ENCODE data around the gene MEGF10. TPM values are rescaled to one million over a fixed set of nuclear protein-coding genes. Genes with fewer than 3 reads are reported as not detected.

The MEGF10 gene
- total and polyA plus RNA-seq, 2 of the 8 experiments (the other 6 are each of a cell fraction or from before 2014, with no cell fraction given) = 38.2 to 53.1 TPM

GRCh38 chr5:127375124-127375523 lies 84.5 kb downstream of the MEGF10 start:
- H3K27ac ChIP-seq (ENCODE audit: low read depth, low read length) = no peak overlapping the region
- no peak overlapping the region for H2AK5ac ChIP-seq (ENCODE audit: low read depth, low read length)
- H3K18ac ChIP-seq (ENCODE audit: extremely low read depth, low read length) = no peak overlapping the region
- no peak overlapping the region for H3K23ac ChIP-seq (ENCODE audit: insufficient read length)
- no peaks in the 10 kb centered on the region for H3K79me1 ChIP-seq (ENCODE audit: low read depth, low read length)
- no peak overlapping the region for H3K4me3 ChIP-seq (ENCODE audit: extremely low read depth in 1 of 4, insufficient read depth in 2 of 4, low read depth in 3 of 4, low read length in 4 of 4)
- H3K36me3 ChIP-seq (ENCODE audit: control insufficient read depth in 2 of 4, insufficient read depth in 4 of 4, low read length in 3 of 4) = peaks cover 0 to 11% (median 1%) of the 10 kb centered on the region in 4 experiments; a peak in 3 of 8 replicates
- H2BK5ac ChIP-seq (ENCODE audit: low read depth, low read length) = no peak overlapping the region
- no peak overlapping the region for H2AFZ ChIP-seq (ENCODE audit: low read length)
- no peak overlapping the region for H4K8ac ChIP-seq (ENCODE audit: extremely low read depth, insufficient read depth, low read length)
- no peaks in the 10 kb centered on the region; a peak in 1 of 7 replicates for H3K4me1 ChIP-seq (replicated peaks in 1 of 4; ENCODE audit: control insufficient read depth in 3 of 4, insufficient read depth in 4 of 4, low read length in 3 of 4)
- H3K4ac ChIP-seq (replicated peaks; ENCODE audit: insufficient read length, low read depth, low read length) = no peak overlapping the region
- no peaks in the 10 kb centered on the region for H3K27me3 ChIP-seq (replicated peaks in 1 of 4; ENCODE audit: control insufficient read depth in 3 of 4, extremely low read depth in 1 of 4, insufficient read depth in 3 of 4, low read length in 3 of 4)
- H2BK120ac ChIP-seq (replicated peaks; ENCODE audit: low read depth, low read length) = no peak overlapping the region
- DNase-seq (ENCODE audit: low read depth in 1 of 2, low spot score in 2 of 2) = no peak
- CTCF ChIA-PET (ENCODE audit: partially characterized antibody) = interaction anchor here (1.0 to 3.8 kb wide), 19 partner anchors 9 to 113 kb away, joined by 3 to 17 read pairs (median 6); no protein-coding TSS in a partner anchor
- H3K14ac ChIP-seq (ENCODE audit: insufficient read length) = no peak overlapping the region
- H4K5ac ChIP-seq (ENCODE audit: insufficient read length, low read depth, low read length) = no peak overlapping the region
- no peak overlapping the region for H2BK12ac ChIP-seq (ENCODE audit: low read depth, low read length)
- no peaks in the 10 kb centered on the region for H4K20me1 ChIP-seq (replicated peaks in 1 of 2; ENCODE audit: control insufficient read depth in 1 of 2, insufficient read depth in 2 of 2, low read length in 2 of 2)
- POLR2A ChIA-PET (ENCODE audit: partially characterized antibody) = no interaction called here
- H3K4me2 ChIP-seq (ENCODE audit: insufficient read depth in 1 of 2, low read depth in 2 of 2, low read length in 2 of 2) = no peak overlapping the region
- no peak overlapping the region for H2BK15ac ChIP-seq (ENCODE audit: low read length)
- no peak overlapping the region for H3K56ac ChIP-seq (replicated peaks; ENCODE audit: insufficient read length, low read depth, low read length)
- no peaks in the 10 kb centered on the region for H3K79me2 ChIP-seq (ENCODE audit: control insufficient read depth in 1 of 2, insufficient read depth in 2 of 2, low read length in 2 of 2)
- FAIRE-seq = no peak
- H3K9ac ChIP-seq (replicated peaks in 1 of 4; ENCODE audit: extremely low read depth in 1 of 4, low read depth in 3 of 4, low read length in 3 of 4) = no peak overlapping the region
- no peak overlapping the region for H4K91ac ChIP-seq (replicated peaks; ENCODE audit: insufficient read length, low read length)
- no peak overlapping the region for H2BK20ac ChIP-seq (ENCODE audit: low read length)
- H3K9me3 ChIP-seq (ENCODE audit: insufficient read depth in 2 of 2, low read depth in 1 of 2, low read length in 1 of 2) = peaks cover 0 to 8% of the 10 kb centered on the region in 2 experiments; a peak in 1 of 4 replicates
- H3K23me2 ChIP-seq (ENCODE audit: low read depth, low read length) = no peaks in the 10 kb centered on the region
- TF ChIP-seq SIRT6 (IDR thresholded peaks at IDR 0.05; ENCODE audit: low read length) (no peak), RAD21 (IDR thresholded peaks at IDR 0.05 in 1 of 2, conservative IDR thresholded peaks at IDR 0.05 in 1 of 2; ENCODE audit: low read depth in 2 of 2, low read length in 2 of 2) (no peak), HDAC6 (IDR thresholded peaks at IDR 0.05; ENCODE audit: low read depth, low read length) (no peak), GTF2F1 (IDR thresholded peaks at IDR 0.05; ENCODE audit: borderline replicate concordance, low read depth, low read length) (no peak), ATF2 (IDR thresholded peaks at IDR 0.05; ENCODE audit: low read length) (no peak), SIN3A (conservative IDR thresholded peaks at IDR 0.05 in 1 of 2, IDR thresholded peaks at IDR 0.05 in 1 of 2; ENCODE audit: low read depth in 1 of 2, low read length in 2 of 2) (no peak), RNF2 (IDR thresholded peaks at IDR 0.05; ENCODE audit: borderline replicate concordance, low read depth, low read length, missing control alignments, poor library complexity, severe bottlenecking) (no peak), TCF12 (IDR thresholded peaks at IDR 0.05; ENCODE audit: low read depth, low read length) (no peak), BACH1 (IDR thresholded peaks at IDR 0.05; ENCODE audit: low read length) (no peak), NRF1 (IDR thresholded peaks at IDR 0.05; ENCODE audit: low read depth, low read length) (no peak), RXRA (IDR thresholded peaks at IDR 0.05; ENCODE audit: insufficient read depth, low read depth, low read length) (no peak)
- TF ChIP-seq, protein P1, sequence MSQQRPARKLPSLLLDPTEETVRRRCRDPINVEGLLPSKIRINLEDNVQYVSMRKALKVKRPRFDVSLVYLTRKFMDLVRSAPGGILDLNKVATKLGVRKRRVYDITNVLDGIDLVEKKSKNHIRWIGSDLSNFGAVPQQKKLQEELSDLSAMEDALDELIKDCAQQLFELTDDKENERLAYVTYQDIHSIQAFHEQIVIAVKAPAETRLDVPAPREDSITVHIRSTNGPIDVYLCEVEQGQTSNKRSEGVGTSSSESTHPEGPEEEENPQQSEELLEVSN (IDR thresholded peaks at IDR 0.05) = no peak

Data from H1 (cell line).